K562 (cell line): ENCODE measurements around the gene CDCA3. TPM values are rescaled to one million over a fixed set of nuclear protein-coding genes. Genes with fewer than 3 reads are reported as not detected.

ENCODE experiments used
- ATAC-seq: fragments of 200-7000 bp; cut with Tn5 transposase; 3 replicates; pipeline ENCODE4 v1.9.1; 2020; ENCODE audit warnings: moderate library complexity
- BruUV-seq: library from RNA; stranded (reverse); fragments of 400-500 nt; replicated peaks from 2 replicates; lab custom pipeline; 2021; lab: Mats Ljungman, UMichigan
- CTCF ChIA-PET: fragments of 300-600 bp; formaldehyde crosslinking; extraction: SDS; loops from one replicate; lab custom pipeline; 2021; ENCODE audit warnings: low intra/inter-chr PET ratio; lab: Yijun Ruan, JAX
- POLR2A ChIA-PET: fragments of 300-600, 350-650 bp; sonication (Branson Sonifier 250); formaldehyde crosslinking; extraction: SDS; loops from one replicate; lab custom pipeline; 2021; ENCODE audit warnings: antibody characterized with exemption, inconsistent platforms; lab: Yijun Ruan, JAX
- DNase-seq, 4 experiments: peaks; one replicate each; pipeline versions ENCODE4 v3.0.0 to v3.0.0-alpha.2; 2011 to 2018; ENCODE audit warnings: low spot score in 3 of 4, mixed read lengths in 3 of 4; ENCODE audit errors: extremely low read depth in 1 of 4
- FAIRE-seq: peaks from 2 replicates; lab custom pipeline; 2011; peaks lifted over from hg19 to GRCh38; lab: Jason Lieb, UNC
- H2AFZ ChIP-seq: 2 replicates; pipeline ENCODE4 v1.6.0; 2011; ENCODE audit warnings: low read depth, low read length, control low read depth, inconsistent platforms
- H3K27ac ChIP-seq: fragments of 200-600 bp; 3 replicates; pipeline ENCODE4 v1.8.0; 2011; ENCODE audit warnings: low read depth, mild to moderate bottlenecking, control low read depth, inconsistent platforms, low read length, moderate library complexity, mixed read lengths; ENCODE audit errors: extremely low read depth
- H3K27me3 ChIP-seq, 2 experiments: fragments of 300-600 bp in 1 of 2; 2 replicates in 1 of 2; 3 replicates in 1 of 2; pipeline versions ENCODE4 v1.6.0 to v1.8.0; 2011; ENCODE audit warnings: inconsistent platforms in 2 of 2, low read length in 2 of 2, mild to moderate bottlenecking in 1 of 2, mixed read lengths in 1 of 2, moderate library complexity in 1 of 2; ENCODE audit not compliant: control insufficient read depth in 2 of 2, insufficient read depth in 2 of 2
- H3K36me3 ChIP-seq: fragments of 300-600 bp; 3 replicates; pipeline ENCODE4 v1.8.0; 2011; ENCODE audit warnings: mild to moderate bottlenecking, low read length, inconsistent platforms; ENCODE audit not compliant: control insufficient read depth, insufficient read depth
- H3K4me1 ChIP-seq, 2 experiments: fragments of 200-600 bp in 1 of 2; replicated peaks in 1 of 2; 2 replicates in 1 of 2; 3 replicates in 1 of 2; pipeline versions ENCODE4 v1.5.1 to v1.8.0; 2011; ENCODE audit warnings: inconsistent platforms in 2 of 2, low read length in 2 of 2, mild to moderate bottlenecking in 1 of 2, mixed read lengths in 1 of 2, moderate library complexity in 1 of 2; ENCODE audit not compliant: control insufficient read depth in 2 of 2, insufficient read depth in 2 of 2
- H3K4me2 ChIP-seq: 2 replicates; pipeline ENCODE4 v1.6.1; 2011; ENCODE audit warnings: low read length, control low read depth, inconsistent platforms, mixed read lengths; ENCODE audit not compliant: insufficient read depth
- H3K4me3 ChIP-seq: fragments of 200-600 bp; sonication (generic), shearing (Covaris generic); 2 replicates; pipeline ENCODE4 v1.5.1; 2016; ENCODE audit warnings: control low read depth, inconsistent platforms
- H3K79me2 ChIP-seq: fragments of 200-600 bp; 3 replicates; pipeline ENCODE4 v1.8.0; 2011; ENCODE audit warnings: low read length, inconsistent platforms; ENCODE audit not compliant: control insufficient read depth, insufficient read depth
- H3K9ac ChIP-seq, 2 experiments: 2 replicates each; pipeline versions ENCODE4 v1.6.0 to v1.6.1; 2011; ENCODE audit warnings: low read depth in 2 of 2, low read length in 2 of 2, control low read depth in 1 of 2, inconsistent platforms in 1 of 2, mild to moderate bottlenecking in 1 of 2, mixed read lengths in 1 of 2; ENCODE audit not compliant: insufficient read depth in 1 of 2
- H3K9me1 ChIP-seq: one replicate; pipeline ENCODE4 v1.6.0; 2011; ENCODE audit warnings: inconsistent platforms, mild to moderate bottlenecking, low read length, moderate library complexity; ENCODE audit not compliant: control insufficient read depth, insufficient read depth
- H3K9me3 ChIP-seq: replicated peaks from 2 replicates; pipeline ENCODE4 v1.5.1; 2011; ENCODE audit warnings: low read depth, low read length, inconsistent platforms; ENCODE audit not compliant: control insufficient read depth, insufficient read depth
- H4K20me1 ChIP-seq: replicated peaks from 2 replicates; pipeline ENCODE4 v1.6.1; 2011; ENCODE audit warnings: low read length, inconsistent platforms, mixed read lengths; ENCODE audit not compliant: control insufficient read depth, insufficient read depth
- ATF1 ChIP-seq, 2 experiments: fragments of 450-650 bp in 1 of 2; IDR thresholded peaks; 2 replicates each; pipeline ENCODE4 v1.6.1; 2016; ENCODE audit warnings: missing compliant biosample characterization in 1 of 2, missing genetic modification characterization in 1 of 2
- ATF3 ChIP-seq, 2 experiments: fragments of 450-650 bp in 1 of 2; sonication (generic) in 1 of 2; formaldehyde crosslinking in 1 of 2; IDR thresholded peaks in 1 of 2; conservative IDR thresholded peaks in 1 of 2; 2 replicates each; pipeline versions ENCODE4 v1.6.1 to v1.8.1; 2016 to 2023; ENCODE audit warnings: mild to moderate bottlenecking in 2 of 2, moderate library complexity in 2 of 2, inconsistent platforms in 1 of 2, missing genetic modification reagents in 1 of 2
- BACH1 ChIP-seq: fragments of 200-800 bp; sonication (Bioruptor generic); IDR thresholded peaks from 2 replicates; pipeline ENCODE4 v1.6.1; 2016; ENCODE audit warnings: missing genetic modification characterization, missing compliant biosample characterization
- E2F5 ChIP-seq: sonication (generic); formaldehyde crosslinking; IDR thresholded peaks from 2 replicates; pipeline ENCODE4 v1.8.0; 2022; ENCODE audit warnings: mild to moderate bottlenecking, missing genetic modification reagents
- EHMT2 ChIP-seq: fragments of 450-650 bp; IDR thresholded peaks from 2 replicates; pipeline ENCODE4 v1.6.1; 2018; ENCODE audit warnings: antibody characterized with exemption
- FOSL1 ChIP-seq: fragments of 200-800 bp; sonication (Bioruptor generic); conservative IDR thresholded peaks from 2 replicates; pipeline ENCODE4 v1.6.1; 2016; ENCODE audit warnings: missing genetic modification characterization, missing compliant biosample characterization
- FOXP1 ChIP-seq: sonication (generic); formaldehyde crosslinking; IDR thresholded peaks from 2 replicates; pipeline ENCODE4 v1.8.0; 2022; ENCODE audit warnings: mild to moderate bottlenecking, missing genetic modification reagents
- HDAC1 ChIP-seq, 2 experiments: fragments of 450-650 bp; IDR thresholded peaks; 2 replicates each; pipeline ENCODE4 v1.6.1; 2016 to 2017; ENCODE audit warnings: inconsistent platforms in 1 of 2, mild to moderate bottlenecking in 1 of 2, moderate library complexity in 1 of 2
- JUND ChIP-seq, 2 experiments: IDR thresholded peaks; 2 replicates in 1 of 2; 3 replicates in 1 of 2; pipeline ENCODE4 v1.6.1; 2011; ENCODE audit warnings: borderline replicate concordance in 2 of 2, low read depth in 2 of 2, low read length in 2 of 2, improper control_type of control experiment in 1 of 2, missing biosample characterization in 1 of 2, missing genetic modification characterization in 1 of 2, missing genetic modification reagents in 1 of 2
- RBM17 ChIP-seq: fragments of 200-400 bp; formaldehyde crosslinking; IDR thresholded peaks from 2 replicates; pipeline ENCODE4 v1.6.1; 2017; ENCODE audit warnings: low read depth, mild to moderate bottlenecking, low read length, borderline replicate concordance
- SMAD2 ChIP-seq: fragments of 150-350 bp; IDR thresholded peaks from 2 replicates; pipeline ENCODE4 v1.6.1; 2014; ENCODE audit warnings: low read depth, mild to moderate bottlenecking, low read length
- SMARCB1 ChIP-seq: IDR thresholded peaks from 2 replicates; pipeline ENCODE4 v1.6.1; 2011; ENCODE audit warnings: improper control_type of control experiment, low read depth; ENCODE audit not compliant: insufficient read length
- TEAD1 ChIP-seq, 2 experiments: fragments of 450-650 bp in 1 of 2; sonication (generic) in 1 of 2; formaldehyde crosslinking; IDR thresholded peaks; 2 replicates each; pipeline versions ENCODE4 v1.4.0 to v1.8.0; 2020 to 2022; ENCODE audit warnings: mild to moderate bottlenecking in 2 of 2, missing genetic modification reagents in 1 of 2
- U2AF1 ChIP-seq: fragments of 200-400 bp; formaldehyde crosslinking; optimal IDR thresholded peaks from 2 replicates; pipeline ENCODE3; 2017; ENCODE audit warnings: mild to moderate bottlenecking, low read depth, low read length, moderate library complexity
- ZNF398 ChIP-seq: fragments of 250-450 bp; sonication (Bioruptor Pico); IDR thresholded peaks from 2 replicates; pipeline ENCODE4 v1.8.0; 2021; ENCODE audit warnings: moderate library complexity, mild to moderate bottlenecking, inconsistent platforms
- ZNF445 ChIP-seq: fragments of 250-450 bp; sonication (Bioruptor Pico); IDR thresholded peaks from 2 replicates; pipeline ENCODE4 v1.4.0; 2020; ENCODE audit warnings: low read depth, mild to moderate bottlenecking, moderate library complexity
- WGBS: fragments of 100-300 bp; shearing (Covaris generic); methylation state at CpG from one replicate; pipeline ENCODE4 v1.1.6; 2016; ENCODE audit warnings: low coverage, mixed read lengths; ENCODE audit not compliant: insufficient coverage; ENCODE audit errors: missing lambda C conversion rate; 5-methylcytosine and 5-hydroxymethylcytosine counted together
- in situ Hi-C: fragments of 300-500 bp; cut with MboI; formaldehyde crosslinking; loops from 4 replicates; pipeline ENCODE4 v1.15.0; 2018; ENCODE audit warnings: inconsistent platforms, mixed read lengths
- intact Hi-C: fragments of 100-400 bp; cut with micrococcal nuclease; formaldehyde crosslinking; loops from 2 replicates; pipeline ENCODE4 v1.14.2; 2022
- polyA plus RNA-seq, 8 experiments: library from polyadenylated mRNA; depleted of rRNA in 4 of 8; stranded (reverse) in 5 of 8; unstranded in 3 of 8; fragments of >200 nt; fragmentation: Nextera tagmentation in 2 of 8; fragmentation: Illumina TruSeq in 1 of 8; extraction: Ambion mirVana in 2 of 8; extraction: Trizol in 1 of 8; gene quantifications; 2 replicates each; pipeline versions ENCODE4 v1.2.1 to v1.2.3, GENCODE V29; 2011 to 2014; ENCODE audit warnings: inconsistent platforms in 1 of 8, missing spikeins in 1 of 8
- total RNA-seq, 7 experiments: library from RNA; depleted of rRNA in 6 of 7; stranded (reverse); fragments of >200 nt in 6 of 7; fragmentation: Illumina TruSeq in 2 of 7; extraction: Trizol in 2 of 7; gene quantifications; 2 replicates each; pipeline versions ENCODE4 v1.2.1 to v1.2.3, GENCODE V29; 2011 to 2021; ENCODE audit warnings: low replicate concordance in 1 of 7
- TF ChIP-seq, protein P1 (sequence below): sonication (generic); IDR thresholded peaks from 2 replicates; pipeline ENCODE4 v1.6.1; 2016

Gene CDCA3
- total and polyA plus RNA-seq, 9 of the 15 experiments (the other 6 are each of a cell fraction or from before 2014, with no cell fraction given) = 24.2 to 80.8 (median 55.1) TPM

- in situ Hi-C loops = no loop called here
- peaks cover 10% of the 10 kb centered on the region for H3K79me2 ChIP-seq
- H3K27me3 ChIP-seq = no peaks in the 10 kb centered on the region
- H3K9me1 ChIP-seq = no peaks in the 10 kb centered on the region
- 0% methylated on average over 1 of the region's 1 CpG for WGBS
- peaks cover 5 to 29% of the 10 kb centered on the region in 2 experiments; a peak in 4 of 5 replicates for H3K4me1 ChIP-seq
- no peak overlapping the region for H3K4me2 ChIP-seq
- POLR2A ChIA-PET = interaction anchor here (1.1 to 3.9 kb wide), 8 partner anchors 9 to 110 kb away, joined by 3 to 24 read pairs (median 5); partner anchors contain the start of genes COPS7A, SPSB2 and USP5
- peaks cover 68% of the 10 kb centered on the region; the same call in 2 of the 3 replicates for H3K36me3 ChIP-seq
- BruUV-seq = no TSS peak
- no peak for DNase-seq
- H3K27ac ChIP-seq = no peak overlapping the region
- H3K9me3 ChIP-seq = no peaks in the 10 kb centered on the region
- no peak for ATAC-seq
- H3K9ac ChIP-seq = no peak overlapping the region
- H3K4me3 ChIP-seq = no peak overlapping the region
- CTCF ChIA-PET = no interaction called here
- H2AFZ ChIP-seq = no peak overlapping the region
- no peaks in the 10 kb centered on the region; the same call in 1 of the 2 replicates for H4K20me1 ChIP-seq
- intact Hi-C loops = no loop called here
- FAIRE-seq = no peak
- TF ChIP-seq EHMT2 = peak; percentile 71; the same call in 1 of the 2 replicates
- no peak for TF ChIP-seq TEAD1 (CRISPR knock-in tag; IDR thresholded peaks at IDR 0.05)
- no peak for TF ChIP-seq FOXP1 (CRISPR knock-in tag)
- TF ChIP-seq FOSL1 = peak; percentile 71
- TF ChIP-seq, protein P1, sequence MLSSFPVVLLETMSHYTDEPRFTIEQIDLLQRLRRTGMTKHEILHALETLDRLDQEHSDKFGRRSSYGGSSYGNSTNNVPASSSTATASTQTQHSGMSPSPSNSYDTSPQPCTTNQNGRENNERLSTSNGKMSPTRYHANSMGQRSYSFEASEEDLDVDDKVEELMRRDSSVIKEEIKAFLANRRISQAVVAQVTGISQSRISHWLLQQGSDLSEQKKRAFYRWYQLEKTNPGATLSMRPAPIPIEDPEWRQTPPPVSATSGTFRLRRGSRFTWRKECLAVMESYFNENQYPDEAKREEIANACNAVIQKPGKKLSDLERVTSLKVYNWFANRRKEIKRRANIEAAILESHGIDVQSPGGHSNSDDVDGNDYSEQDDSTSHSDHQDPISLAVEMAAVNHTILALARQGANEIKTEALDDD = peak; percentile 85
- TF ChIP-seq JUND (IDR thresholded peaks at IDR 0.05; ENCODE audit: borderline replicate concordance, low read depth, low read length) = peak; percentile 55; the same call in 1 of the 2 replicates
- peak; percentile 35; the same call in 1 of the 3 replicates for TF ChIP-seq JUND (tag; IDR thresholded peaks at IDR 0.05; ENCODE audit: borderline replicate concordance, low read depth, low read length)
- no peak for TF ChIP-seq SMAD2
- peak; percentile 57; the same call in 1 of the 2 replicates for TF ChIP-seq ATF3 (IDR thresholded peaks at IDR 0.05)
- no peak for TF ChIP-seq ATF3 (CRISPR knock-in tag; conservative IDR thresholded peaks at IDR 0.05)
- TF ChIP-seq HDAC1 (IDR thresholded peaks at IDR 0.05) = no peak
- no peak for TF ChIP-seq ATF1 (CRISPR knock-in tag; IDR thresholded peaks at IDR 0.05)
- no peak for TF ChIP-seq ATF1 (tag; IDR thresholded peaks at IDR 0.05)
- no peak for TF ChIP-seq E2F5 (CRISPR knock-in tag)
- no peak for TF ChIP-seq ZNF398 (CRISPR knock-in tag)
- no peak for TF ChIP-seq BACH1 (tag)
- TF ChIP-seq SMARCB1 = no peak
- TF ChIP-seq RBM17 = no peak
- no peak for TF ChIP-seq U2AF1
- no peak for TF ChIP-seq ZNF445 (CRISPR knock-in tag)
Observed at GRCh38 chr12:6834254-6834653, 16.8 kb downstream of the CDCA3 start.
